Loucy (cell line): ENCODE data around the gene FAM193B.

Source experiments
- H2AFZ ChIP-seq: fragments of 200-600 bp; sonication (generic); 2 replicates; pipeline ENCODE4 v1.6.0; 2016; ENCODE audit warnings: antibody characterized with exemption, mild to moderate bottlenecking, low read length, moderate library complexity
- H3F3A ChIP-seq: fragments of 200-600 bp; 2 replicates; pipeline ENCODE4 v1.6.0; 2016; ENCODE audit warnings: antibody characterized with exemption, low read depth, mild to moderate bottlenecking
- H3K27me3 ChIP-seq: fragments of 200-600 bp; sonication (generic); 2 replicates; pipeline ENCODE4 v1.6.1; 2014; ENCODE audit warnings: low read length, mild to moderate bottlenecking; ENCODE audit not compliant: insufficient read depth, poor library complexity, severe bottlenecking
- H3K36me3 ChIP-seq: fragments of 200-600 bp; sonication (generic); 2 replicates; pipeline ENCODE4 v1.6.1; 2016; ENCODE audit warnings: low read length; ENCODE audit not compliant: insufficient read depth
- H3K4me1 ChIP-seq: fragments of 200-600 bp; sonication (generic); 2 replicates; pipeline ENCODE4 v1.5.1; 2014; ENCODE audit warnings: low read length, mild to moderate bottlenecking; ENCODE audit not compliant: insufficient read depth, poor library complexity, severe bottlenecking
- H3K4me2 ChIP-seq: fragments of 200-600 bp; sonication (generic); 2 replicates; pipeline ENCODE4 v1.6.0; 2014; ENCODE audit warnings: antibody characterized with exemption, low read length, low read depth, mild to moderate bottlenecking; ENCODE audit not compliant: poor library complexity, severe bottlenecking
- H3K4me3 ChIP-seq: fragments of 200-600 bp; sonication (generic); 2 replicates; pipeline ENCODE4 v1.5.1; 2014; ENCODE audit warnings: low read length, mild to moderate bottlenecking, mixed read lengths; ENCODE audit not compliant: poor library complexity, severe bottlenecking
- H3K79me2 ChIP-seq: fragments of 200-600 bp; sonication (generic); 2 replicates; pipeline ENCODE4 v1.6.1; 2014; ENCODE audit warnings: low read length; ENCODE audit not compliant: insufficient read depth
- H3K9ac ChIP-seq: fragments of 200-600 bp; sonication (generic); 2 replicates; pipeline ENCODE4 v1.6.0; 2014; ENCODE audit warnings: mild to moderate bottlenecking, low read depth, low read length, moderate library complexity; ENCODE audit not compliant: poor library complexity, severe bottlenecking
- H3K9me2 ChIP-seq: fragments of 200-600 bp; sonication (generic); replicated peaks from 2 replicates; pipeline ENCODE4 v1.6.1; 2016; ENCODE audit warnings: low read depth, low read length, mixed read lengths
- H3K9me3 ChIP-seq: fragments of 200-600 bp; sonication (generic); 2 replicates; pipeline ENCODE4 v1.6.1; 2014; ENCODE audit warnings: mild to moderate bottlenecking, antibody characterized with exemption, low read length, low read depth; ENCODE audit not compliant: insufficient read depth
- H4K20me1 ChIP-seq: fragments of 200-600 bp; sonication (generic); 2 replicates; pipeline ENCODE4 v1.6.0; 2014; ENCODE audit warnings: antibody characterized with exemption, low read length, mild to moderate bottlenecking; ENCODE audit not compliant: insufficient read depth, poor library complexity, severe bottlenecking
- CTCF ChIP-seq: fragments of 200-600 bp; sonication (generic); conservative IDR thresholded peaks from 2 replicates; pipeline ENCODE4 v1.5.1; 2014; ENCODE audit warnings: mild to moderate bottlenecking, antibody characterized with exemption, low read length
- EZH2phosphoT487 ChIP-seq: fragments of 200-600 bp; IDR thresholded peaks from 2 replicates; pipeline ENCODE4 v1.6.1; 2018; ENCODE audit warnings: antibody characterized with exemption, mild to moderate bottlenecking, moderate library complexity, borderline replicate concordance

The FAM193B gene

GRCh38 chr5:177471610-177472356, 82.6 kb downstream of the FAM193B start:
- Histone ChIP-seq H4K20me1 (peaks cover 34% of the 10 kb centered on the region), H3K4me3 (peak overlapping the region; percentile 89), H3K9me2 (no peaks in the 10 kb centered on the region), H3K4me1 (peaks cover 16% of the 10 kb centered on the region), H3K9me3 (no peaks in the 10 kb centered on the region), H3K27me3 (no peaks in the 10 kb centered on the region), H3K79me2 (peaks cover 45% of the 10 kb centered on the region), H2AFZ (no peak overlapping the region), H3K9ac (peak overlapping the region; percentile 71), H3F3A (no peaks in the 10 kb centered on the region), H3K4me2 (peak overlapping the region; percentile 91), H3K36me3 (peaks cover 4% of the 10 kb centered on the region; the same call in 1 of the 2 replicates)
- no peak for TF ChIP-seq CTCF
- TF ChIP-seq EZH2phosphoT487, result no peak

- H3K4me2 ChIP-seq, result peak overlapping the region; percentile 91
- no peaks in the 10 kb centered on the region for H3F3A ChIP-seq
- H3K36me3 ChIP-seq, result peaks cover 13% of the 10 kb centered on the region; the same call in 1 of the 2 replicates
- TF ChIP-seq CTCF, result no peak
- TF ChIP-seq EZH2phosphoT487, result no peak
- peaks cover 34% of the 10 kb centered on the region for H4K20me1 ChIP-seq
- no peaks in the 10 kb centered on the region for H3K9me2 ChIP-seq
- peak overlapping the region; percentile 89 for H3K4me3 ChIP-seq
- H3K9me3 ChIP-seq, result no peaks in the 10 kb centered on the region
- H3K9ac ChIP-seq, result peak overlapping the region; percentile 32
- peaks cover 45% of the 10 kb centered on the region for H3K79me2 ChIP-seq
- H3K27me3 ChIP-seq, result no peaks in the 10 kb centered on the region
- peaks cover 16% of the 10 kb centered on the region for H3K4me1 ChIP-seq
- H2AFZ ChIP-seq, result no peak overlapping the region
These were observed 83.4 kb downstream of the FAM193B start for GRCh38 chr5:177470759-177471536.
